HCT116 (cell line): ENCODE results near the gene CFAP74. TPM values are rescaled to one million over a fixed set of nuclear protein-coding genes. Genes with fewer than 3 reads are reported as not detected.

Source experiments
- ATAC-seq: fragments of 200-7000 bp; cut with Tn5 transposase; 2 replicates; pipeline ENCODE4 v1.9.1; 2020; ENCODE audit warnings: mild to moderate bottlenecking, moderate library complexity
- BruUV-seq: library from RNA; stranded (reverse); fragments of 400-500 nt; replicated peaks from 2 replicates; lab custom pipeline; 2021; lab: Mats Ljungman, UMichigan
- CTCF ChIA-PET: fragments of 300-600 bp; sonication (Branson Sonifier 250); formaldehyde crosslinking; loops from one replicate; lab custom pipeline; 2021; ENCODE audit warnings: antibody characterized with exemption; lab: Charles Lee
- POLR2A ChIA-PET: fragments of 300-600, 350-600 bp; sonication (Branson Sonifier 250); formaldehyde crosslinking; loops from one replicate; lab custom pipeline; 2021; ENCODE audit warnings: antibody characterized with exemption; lab: Charles Lee
- RAD21 ChIA-PET, 2 experiments: fragments of 300-600 bp; sonication (Branson Sonifier 250); formaldehyde crosslinking; loops; one replicate each; lab custom pipeline; 2023; ENCODE audit warnings: low total read pairs in 2 of 2; ENCODE audit not compliant: uncharacterized antibody in 2 of 2, unreplicated experiment in 2 of 2, low non-redundant PET in 1 of 2; lab: Charles Lee
- DNase-seq: peaks from one replicate; pipeline ENCODE4 v3.0.0-alpha.2; 2010; ENCODE audit warnings: low read depth, low spot score
- H2AFZ ChIP-seq: fragments of 200-600 bp; shearing (Covaris generic), sonication (generic); 2 replicates; pipeline ENCODE4 v1.6.1; 2017; ENCODE audit warnings: low read depth, mixed run types, mixed read lengths, antibody characterized with exemption, low read length; ENCODE audit not compliant: poor library complexity, severe bottlenecking
- H3K27ac ChIP-seq: 2 replicates; pipeline ENCODE4 v1.5.1; 2012; ENCODE audit warnings: low read depth, low read length
- H3K27me3 ChIP-seq: fragments of 200-600 bp; sonication (generic); 2 replicates; pipeline ENCODE4 v1.6.1; 2016; ENCODE audit warnings: mixed run types, low read length, mixed read lengths; ENCODE audit not compliant: insufficient read depth
- H3K36me3 ChIP-seq, 2 experiments: fragments of 200-500 bp in 1 of 2; fragments of 200-600 bp in 1 of 2; sonication (Bioruptor generic) in 1 of 2; sonication (generic) in 1 of 2; 2 replicates each; pipeline versions ENCODE4 v1.5.1 to v1.6.1; 2014 to 2016; ENCODE audit warnings: low read length in 2 of 2, inconsistent platforms in 1 of 2, mixed read lengths in 1 of 2, mixed run types in 1 of 2; ENCODE audit not compliant: insufficient read depth in 2 of 2, control insufficient read depth in 1 of 2
- H3K4me1 ChIP-seq, 2 experiments: fragments of 200-600 bp in 1 of 2; sonication (generic) in 1 of 2; 2 replicates each; pipeline versions ENCODE4 v1.5.1 to v1.6.1; 2012 to 2017; ENCODE audit warnings: low read length in 2 of 2, inconsistent platforms in 1 of 2, mild to moderate bottlenecking in 1 of 2, mixed read lengths in 1 of 2, mixed run types in 1 of 2, moderate library complexity in 1 of 2; ENCODE audit not compliant: insufficient read depth in 2 of 2, control insufficient read depth in 1 of 2
- H3K4me2 ChIP-seq: fragments of 200-600 bp; sonication (generic); 2 replicates; pipeline ENCODE4 v1.6.1; 2017; ENCODE audit warnings: mixed run types, low read length, mixed read lengths
- H3K4me3 ChIP-seq, 2 experiments: fragments of 200-600 bp in 1 of 2; sonication (generic) in 1 of 2; replicated peaks in 1 of 2; 2 replicates each; pipeline ENCODE4 v1.5.1; 2011 to 2016; ENCODE audit warnings: low read length in 2 of 2, control low read depth in 1 of 2, low read depth in 1 of 2, mild to moderate bottlenecking in 1 of 2, mixed read lengths in 1 of 2, mixed run types in 1 of 2
- H3K79me2 ChIP-seq: fragments of 200-600 bp; sonication (generic); 2 replicates; pipeline ENCODE4 v1.6.1; 2017; ENCODE audit warnings: mild to moderate bottlenecking, mixed run types, low read length, moderate library complexity, mixed read lengths; ENCODE audit not compliant: insufficient read depth
- H3K9ac ChIP-seq: fragments of 200-600 bp; sonication (generic); 2 replicates; pipeline ENCODE4 v1.6.1; 2016; ENCODE audit warnings: low read length, mixed read lengths
- H3K9me2 ChIP-seq: fragments of 200-600 bp; sonication (generic), shearing (Covaris generic); 2 replicates; pipeline ENCODE4 v1.6.1; 2017; ENCODE audit warnings: mixed run types, mild to moderate bottlenecking, moderate library complexity; ENCODE audit not compliant: insufficient read depth
- H3K9me3 ChIP-seq, 2 experiments: fragments of 200-500 bp in 1 of 2; fragments of 200-600 bp in 1 of 2; sonication (Bioruptor generic) in 1 of 2; sonication (generic) in 1 of 2; 2 replicates each; pipeline ENCODE4 v1.6.1; 2014 to 2017; ENCODE audit warnings: low read length in 2 of 2, mixed read lengths in 2 of 2, inconsistent platforms in 1 of 2, low read depth in 1 of 2, mild to moderate bottlenecking in 1 of 2, mixed run types in 1 of 2, moderate library complexity in 1 of 2; ENCODE audit not compliant: control insufficient read depth in 1 of 2, insufficient read depth in 1 of 2
- H4K20me1 ChIP-seq: fragments of 200-600 bp; sonication (generic), shearing (Covaris generic); 2 replicates; pipeline ENCODE4 v1.6.1; 2017; ENCODE audit warnings: mixed run types, mild to moderate bottlenecking, moderate library complexity; ENCODE audit not compliant: insufficient read depth
- RAD21 ChIP-seq: IDR thresholded peaks from 2 replicates; pipeline ENCODE4 v1.6.1; 2012; ENCODE audit warnings: low read depth, mild to moderate bottlenecking
- ZFX ChIP-seq: fragments of 450-650 bp; IDR thresholded peaks from 2 replicates; pipeline ENCODE4 v1.6.1; 2017
- intact Hi-C: fragments of 100-400 bp; cut with micrococcal nuclease; formaldehyde crosslinking; loops from 2 replicates; pipeline ENCODE4 v1.10.0; 2022
- total RNA-seq: library from RNA; stranded (reverse); gene quantifications from one replicate; pipeline ENCODE4 v1.2.1, GENCODE V29; 2021; ENCODE audit not compliant: unreplicated experiment
- TF ChIP-seq, protein P1 (sequence below): IDR thresholded peaks from 2 replicates; pipeline ENCODE4 v1.6.1; 2012
- TF ChIP-seq, protein P2 (sequence below), 3 experiments: fragments of 200-600 bp in 1 of 3; sonication (generic) in 1 of 3; IDR thresholded peaks in 2 of 3; conservative IDR thresholded peaks in 1 of 3; 2 replicates each; pipeline ENCODE4 v1.5.1; 2012 to 2017; ENCODE audit warnings: low read depth in 2 of 3, low read length in 2 of 3, antibody characterized with exemption in 1 of 3, borderline replicate concordance in 1 of 3, control low read depth in 1 of 3, mild to moderate bottlenecking in 1 of 3, mixed read lengths in 1 of 3, mixed run types in 1 of 3, moderate library complexity in 1 of 3; ENCODE audit not compliant: insufficient read depth in 1 of 3

CFAP74 gene
- total RNA-seq, 1 experiment from 2014 or later: 4.9 TPM

DNA sequence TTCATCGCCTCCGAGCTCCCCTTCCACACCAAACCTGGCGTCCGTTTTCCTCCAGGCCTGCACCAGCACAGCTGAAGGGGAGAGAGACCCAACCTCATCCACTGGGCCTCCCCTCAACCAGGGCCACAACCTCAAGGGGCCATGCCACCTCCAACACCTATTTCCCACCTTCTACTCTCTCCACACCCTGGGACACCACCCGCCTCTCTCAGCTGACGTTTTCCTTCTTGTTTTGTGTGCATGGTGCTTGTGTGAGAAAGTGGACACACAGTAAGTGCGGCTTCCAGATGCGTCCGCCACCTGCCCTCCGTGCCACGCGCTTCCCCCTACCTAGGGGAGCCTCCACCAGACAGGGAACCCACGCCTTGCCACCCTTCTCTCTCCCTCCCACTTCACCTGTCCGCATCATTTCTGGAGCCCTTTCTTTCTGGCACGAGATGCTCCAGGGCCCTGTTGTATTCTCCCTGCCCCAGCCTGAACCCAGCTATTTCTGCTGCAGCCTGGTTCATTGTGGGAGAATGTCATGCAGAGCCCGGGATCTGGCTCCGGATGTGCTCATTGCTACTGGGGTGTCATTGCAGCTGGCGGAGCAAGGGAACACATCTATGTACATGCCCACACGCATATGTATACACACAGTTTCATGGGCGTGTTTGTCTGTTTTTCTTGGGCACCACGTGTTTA is 111.4 kb downstream of the CFAP74 start:
- Histone ChIP-seq H3K9me3 (no peaks in the 10 kb centered on the region), H3K36me3 (no peaks in the 10 kb centered on the region; a peak in 1 of 4 replicates), H3K79me2 (peaks cover 30% of the 10 kb centered on the region), H4K20me1 (peaks cover 19% of the 10 kb centered on the region; the same call in 1 of the 2 replicates), H3K9ac (peak overlapping the region; percentile 78), H3K4me1 (peaks cover 40 to 62% of the 10 kb centered on the region in 2 experiments), H2AFZ (no peak overlapping the region), H3K27ac (peak overlapping the region; percentile 60), H3K27me3 (no peaks in the 10 kb centered on the region), H3K4me3 (peak overlapping the region; percentile 61 to 68), H3K9me2 (no peaks in the 10 kb centered on the region), H3K4me2 (peak overlapping the region; percentile 84)
- TF ChIP-seq, protein P1, sequence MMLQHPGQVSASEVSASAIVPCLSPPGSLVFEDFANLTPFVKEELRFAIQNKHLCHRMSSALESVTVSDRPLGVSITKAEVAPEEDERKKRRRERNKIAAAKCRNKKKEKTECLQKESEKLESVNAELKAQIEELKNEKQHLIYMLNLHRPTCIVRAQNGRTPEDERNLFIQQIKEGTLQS: no peak
- no peak for TF ChIP-seq ZFX
- TF ChIP-seq, protein P2, sequence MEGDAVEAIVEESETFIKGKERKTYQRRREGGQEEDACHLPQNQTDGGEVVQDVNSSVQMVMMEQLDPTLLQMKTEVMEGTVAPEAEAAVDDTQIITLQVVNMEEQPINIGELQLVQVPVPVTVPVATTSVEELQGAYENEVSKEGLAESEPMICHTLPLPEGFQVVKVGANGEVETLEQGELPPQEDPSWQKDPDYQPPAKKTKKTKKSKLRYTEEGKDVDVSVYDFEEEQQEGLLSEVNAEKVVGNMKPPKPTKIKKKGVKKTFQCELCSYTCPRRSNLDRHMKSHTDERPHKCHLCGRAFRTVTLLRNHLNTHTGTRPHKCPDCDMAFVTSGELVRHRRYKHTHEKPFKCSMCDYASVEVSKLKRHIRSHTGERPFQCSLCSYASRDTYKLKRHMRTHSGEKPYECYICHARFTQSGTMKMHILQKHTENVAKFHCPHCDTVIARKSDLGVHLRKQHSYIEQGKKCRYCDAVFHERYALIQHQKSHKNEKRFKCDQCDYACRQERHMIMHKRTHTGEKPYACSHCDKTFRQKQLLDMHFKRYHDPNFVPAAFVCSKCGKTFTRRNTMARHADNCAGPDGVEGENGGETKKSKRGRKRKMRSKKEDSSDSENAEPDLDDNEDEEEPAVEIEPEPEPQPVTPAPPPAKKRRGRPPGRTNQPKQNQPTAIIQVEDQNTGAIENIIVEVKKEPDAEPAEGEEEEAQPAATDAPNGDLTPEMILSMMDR (IDR thresholded peaks at IDR 0.05 in 2 of 3, conservative IDR thresholded peaks at IDR 0.05 in 1 of 3; ENCODE audit: borderline replicate concordance in 1 of 3, insufficient read depth in 1 of 3, low read depth in 2 of 3, low read length in 2 of 3): no peak
- TF ChIP-seq RAD21: no peak
- intact Hi-C loops: no loop called here
- TSS peak; percentile 64 for BruUV-seq
- DNase-seq: no peak
- POLR2A ChIA-PET: no interaction called here
- CTCF ChIA-PET: interaction anchor here (1.3 kb wide), 1 partner anchor 16 kb away, joined by 4 read pairs; no protein-coding TSS in a partner anchor
- ATAC-seq: no peak
- RAD21 ChIA-PET: no interaction called here
